Central memory CD8-positive, alpha-beta T cell (primary cell): ENCODE results near the gene PSG6.
"Not testable (repeated sequence)": the region's sequence is repeated elsewhere in the genome, so short reads cannot be mapped to it uniquely, and the experiment has no call there.

Experiments used
- ATAC-seq: fragments of 150-1000 bp; cut with Tn5 transposase; replicated peaks from 2 replicates; pipeline ENCODE4 v1.10.0; 2022; ENCODE audit warnings: mild to moderate bottlenecking, moderate FRiP score, moderate number of reproducible peaks; ENCODE audit not compliant: poor library complexity, severe bottlenecking; ENCODE audit errors: extremely low read depth
- DNase-seq, 2 donors: peaks; one replicate each; pipeline ENCODE4 v3.0.0; 2021; ENCODE audit warnings: low spot score in 2 of 2
- H3K27ac Mint-ChIP-seq: one replicate; pipeline ENCODE4 v1.8.0; 2022; ENCODE audit warnings: low read depth, mild to moderate bottlenecking, moderate library complexity, mixed read lengths
- H3K27me3 Mint-ChIP-seq: one replicate; pipeline ENCODE4 v1.8.0; 2022; ENCODE audit warnings: mixed read lengths
- H3K36me3 Mint-ChIP-seq: one replicate; pipeline ENCODE4 v1.8.0; 2022; ENCODE audit warnings: mild to moderate bottlenecking, moderate library complexity, mixed read lengths; ENCODE audit not compliant: insufficient read depth
- H3K4me1 Mint-ChIP-seq: one replicate; pipeline ENCODE4 v1.8.0; 2022; ENCODE audit warnings: mixed read lengths
- H3K4me3 Mint-ChIP-seq: one replicate; pipeline ENCODE4 v1.8.0; 2022; ENCODE audit warnings: mild to moderate bottlenecking, moderate library complexity, mixed read lengths
- H3K9me3 Mint-ChIP-seq: one replicate; pipeline ENCODE4 v1.8.0; 2022; ENCODE audit warnings: mixed read lengths

PSG6 gene

DNA sequence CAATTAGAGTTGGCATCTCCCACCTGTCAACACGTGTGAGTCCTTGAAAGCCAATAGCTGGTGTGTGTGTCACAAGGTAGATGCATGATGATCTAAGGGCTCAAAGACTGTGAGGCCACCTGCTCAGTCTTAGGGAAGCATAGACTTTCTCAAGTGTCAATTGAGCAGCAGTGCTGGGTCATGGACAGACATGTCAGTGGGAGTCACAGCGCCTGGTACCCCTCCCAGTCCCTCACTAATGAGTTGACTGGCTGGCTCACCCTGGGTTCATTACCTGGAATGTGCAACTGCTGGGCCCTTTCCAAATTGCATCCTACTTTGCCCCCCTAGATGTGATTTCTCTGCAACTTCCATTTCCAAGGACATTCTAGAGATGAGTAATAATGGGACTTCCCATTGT is 9.1 kb upstream of the PSG6 start:
- Mint-ChIP-seq H3K36me3 (no peaks in the 10 kb centered on the region), H3K9me3 (no peaks in the 10 kb centered on the region), H3K4me1 (no peaks in the 10 kb centered on the region), H3K4me3 (no peak overlapping the region), H3K27me3 (peaks cover 49% of the 10 kb centered on the region), H3K27ac (no peak overlapping the region)
- no peak for DNase-seq
- ATAC-seq = no peak

DNA sequence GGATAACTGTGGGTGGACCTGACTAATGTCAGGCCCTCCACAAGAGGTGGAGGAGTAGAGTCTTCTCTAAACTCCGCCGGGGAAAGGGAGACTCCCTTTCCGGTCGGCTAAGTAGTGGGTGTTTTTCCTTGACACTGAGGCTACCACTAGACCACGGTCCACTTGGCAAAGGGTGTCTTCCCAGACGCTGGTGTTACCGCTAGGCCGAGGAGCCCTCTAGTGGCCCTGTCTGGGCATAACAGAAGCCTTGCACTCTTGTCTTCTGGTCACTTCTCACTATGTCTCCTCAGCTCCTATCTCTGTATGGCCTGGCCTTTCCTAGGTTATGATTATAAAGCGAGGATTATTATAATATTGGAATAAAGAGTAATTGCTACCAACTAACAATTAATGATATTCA is 5.4 kb upstream of the PSG6 start:
- H3K36me3 Mint-ChIP-seq, ATAC-seq, H3K4me3 Mint-ChIP-seq, H3K4me1 Mint-ChIP-seq, H3K27ac Mint-ChIP-seq, H3K9me3 Mint-ChIP-seq, DNase-seq: not testable (repeated sequence)
- H3K27me3 Mint-ChIP-seq = peaks cover 65% of the 10 kb centered on the region

DNA sequence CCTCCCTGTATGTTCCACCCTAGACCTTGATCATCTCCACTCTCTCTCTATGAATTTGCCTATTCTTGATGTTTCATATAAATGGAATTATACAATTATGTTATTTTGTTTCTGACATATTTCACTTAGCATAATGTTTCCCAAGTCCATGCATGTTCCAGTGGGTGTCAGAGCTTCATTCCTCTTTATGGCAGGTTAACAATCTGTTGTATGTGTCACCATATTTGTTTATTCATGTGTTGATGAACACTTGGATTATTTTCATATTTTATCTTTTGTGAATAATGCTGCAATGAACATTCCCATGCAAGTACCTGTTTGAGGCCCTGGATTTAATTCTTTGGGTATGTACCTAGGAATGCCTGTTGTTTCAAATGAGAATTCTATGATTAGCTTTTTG is 3.3 kb upstream of the PSG6 start:
- H3K27ac Mint-ChIP-seq, H3K36me3 Mint-ChIP-seq, DNase-seq, ATAC-seq, H3K9me3 Mint-ChIP-seq, H3K4me3 Mint-ChIP-seq, H3K4me1 Mint-ChIP-seq: not testable (repeated sequence)
- peaks cover 50% of the 10 kb centered on the region for H3K27me3 Mint-ChIP-seq

DNA sequence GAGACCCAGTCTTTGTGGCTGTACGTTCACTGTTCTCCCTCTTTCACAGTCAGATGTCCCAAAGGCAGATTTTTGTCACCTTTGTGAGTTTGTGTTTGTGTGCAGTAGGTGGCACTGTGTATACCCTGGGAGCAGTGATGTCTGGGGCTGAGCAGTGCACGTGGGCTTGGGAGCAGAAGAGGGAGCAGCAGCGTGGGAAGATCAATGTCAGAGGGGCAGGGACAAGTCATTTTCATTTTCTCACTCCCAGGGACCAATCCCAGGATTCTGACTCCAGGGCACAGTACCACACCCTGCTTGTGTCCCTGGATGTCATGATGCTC is 2.0 kb upstream of the PSG6 start:
- Mint-ChIP-seq H3K4me1 (no peaks in the 10 kb centered on the region), H3K27me3 (peaks cover 45% of the 10 kb centered on the region), H3K36me3 (peaks cover 2% of the 10 kb centered on the region), H3K9me3 (no peaks in the 10 kb centered on the region), H3K27ac (no peak overlapping the region), H3K4me3 (no peak overlapping the region)
- no peak for ATAC-seq
- DNase-seq = no peak

DNA sequence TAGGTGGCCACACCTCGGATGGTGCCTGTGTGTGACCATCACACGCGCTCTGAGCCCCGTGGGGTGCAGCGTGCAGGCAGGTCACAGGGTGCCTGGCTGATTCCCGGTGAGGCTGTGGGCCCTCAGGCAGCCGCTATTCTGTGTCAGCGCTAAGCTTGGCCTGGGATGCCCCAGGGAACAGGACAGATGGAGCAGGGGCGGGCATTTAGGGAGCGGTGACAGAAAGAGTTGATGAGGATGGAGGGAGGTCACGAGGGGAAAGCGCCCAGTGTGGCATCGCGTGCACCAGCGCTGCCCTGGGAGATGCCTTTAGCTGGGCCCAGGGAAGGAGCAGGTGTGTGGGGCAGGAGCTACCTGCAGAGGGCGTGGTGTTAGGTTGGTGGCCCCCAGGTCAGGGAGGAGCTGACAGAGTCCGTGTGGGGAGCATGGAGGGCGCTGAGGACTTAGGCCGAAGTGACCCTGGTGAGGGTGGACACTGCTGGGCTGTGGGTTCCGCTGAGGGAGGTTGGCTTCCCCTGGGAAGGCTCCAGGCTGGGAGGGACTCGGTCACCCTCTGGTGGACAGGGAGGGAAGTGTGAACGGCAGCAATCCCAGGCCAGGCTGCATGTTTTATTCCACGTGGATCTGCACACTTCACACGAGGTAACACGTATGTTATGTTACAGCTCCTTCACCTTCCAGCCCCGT is 1.5 kb upstream of the PSG6 start:
- H3K27me3 Mint-ChIP-seq = peaks cover 45% of the 10 kb centered on the region
- not testable (repeated sequence) for H3K4me3 Mint-ChIP-seq, H3K36me3 Mint-ChIP-seq, H3K4me1 Mint-ChIP-seq, DNase-seq, ATAC-seq, H3K27ac Mint-ChIP-seq, H3K9me3 Mint-ChIP-seq

DNA sequence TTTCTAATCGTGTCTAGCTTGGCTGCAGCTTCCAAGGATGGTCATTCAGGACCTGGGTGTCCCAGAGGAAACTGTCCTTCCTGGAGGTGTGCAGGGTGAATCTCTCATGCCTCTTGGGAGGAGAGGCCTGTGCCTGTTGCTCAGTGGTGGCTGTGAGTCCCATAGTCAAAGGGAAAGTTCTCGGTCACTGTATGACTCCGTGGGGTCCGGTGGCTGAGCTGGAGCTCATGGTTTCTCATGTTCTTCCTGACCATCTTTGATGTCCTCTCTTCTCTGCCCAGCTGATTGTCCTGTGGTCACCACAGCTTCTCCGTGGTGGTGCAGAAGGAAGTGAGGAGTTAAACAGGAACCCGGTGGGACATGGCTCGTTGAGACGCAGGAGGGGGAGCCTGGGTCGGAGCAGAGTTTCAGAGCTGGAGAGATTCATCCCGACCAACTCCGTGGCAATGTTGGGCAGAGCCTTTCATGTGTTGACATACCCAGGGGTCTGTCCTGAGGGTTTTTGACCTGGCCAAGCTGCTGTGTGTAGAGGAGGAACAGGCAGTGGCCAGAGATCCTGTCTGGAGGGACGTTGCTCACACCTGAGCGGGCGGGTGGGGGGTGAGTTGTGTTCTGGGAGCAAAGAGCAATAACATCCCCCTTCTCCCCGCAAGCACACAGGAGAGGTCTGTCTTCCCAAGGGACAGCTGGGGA is 829 bp upstream of the PSG6 start:
- not testable (repeated sequence) for H3K4me3 Mint-ChIP-seq, H3K27ac Mint-ChIP-seq

DNA sequence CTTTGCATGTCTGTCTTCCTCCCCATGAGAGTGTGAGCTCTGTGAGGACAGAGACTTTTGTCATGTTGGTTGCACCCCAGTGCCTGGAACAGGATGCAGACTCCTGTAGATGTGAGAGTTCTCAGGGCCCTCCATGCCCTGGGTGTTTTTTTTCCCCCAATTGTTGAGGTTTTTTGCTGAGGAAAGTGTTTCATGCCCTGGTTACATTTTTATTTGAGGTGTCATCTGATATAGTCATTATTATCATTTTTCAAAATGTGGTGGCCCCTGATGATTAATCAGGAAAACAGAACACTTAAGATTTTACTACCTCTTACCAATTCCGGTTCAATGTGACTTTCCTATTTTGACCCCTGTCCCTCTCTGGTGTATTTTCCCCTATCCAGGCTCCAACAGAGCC is 763 bp downstream of the PSG6 start:
- H3K27ac Mint-ChIP-seq, H3K36me3 Mint-ChIP-seq, H3K4me1 Mint-ChIP-seq, DNase-seq, H3K9me3 Mint-ChIP-seq, H3K4me3 Mint-ChIP-seq, ATAC-seq: not testable (repeated sequence)
- peaks cover 33% of the 10 kb centered on the region for H3K27me3 Mint-ChIP-seq

More for the DNA sequence above, 829 bp upstream of the PSG6 start:
- H3K27me3 Mint-ChIP-seq = peaks cover 45% of the 10 kb centered on the region
- not testable (repeated sequence) for H3K4me1 Mint-ChIP-seq, H3K36me3 Mint-ChIP-seq, DNase-seq, ATAC-seq, H3K9me3 Mint-ChIP-seq

DNA sequence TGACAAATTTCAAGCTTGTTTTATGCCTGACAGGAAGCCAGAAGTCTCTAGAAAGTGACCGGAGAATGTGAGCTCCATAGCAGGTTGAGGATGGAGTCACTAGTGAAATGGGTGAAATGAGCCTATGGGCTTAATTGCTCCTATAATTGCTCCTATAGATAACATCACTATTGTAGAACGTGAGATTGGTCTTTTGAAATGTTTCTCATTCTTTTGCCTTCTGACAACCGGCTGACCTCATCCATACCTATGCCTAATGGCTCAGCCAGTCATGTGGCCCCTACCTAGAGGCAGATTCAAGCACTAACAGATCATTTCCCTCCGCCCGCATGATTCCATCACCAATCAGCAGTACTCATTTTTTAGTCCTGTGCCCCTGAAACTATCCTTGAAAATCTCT is 4.2 kb downstream of the PSG6 start:
- not testable (repeated sequence) for ATAC-seq, H3K4me1 Mint-ChIP-seq

DNA sequence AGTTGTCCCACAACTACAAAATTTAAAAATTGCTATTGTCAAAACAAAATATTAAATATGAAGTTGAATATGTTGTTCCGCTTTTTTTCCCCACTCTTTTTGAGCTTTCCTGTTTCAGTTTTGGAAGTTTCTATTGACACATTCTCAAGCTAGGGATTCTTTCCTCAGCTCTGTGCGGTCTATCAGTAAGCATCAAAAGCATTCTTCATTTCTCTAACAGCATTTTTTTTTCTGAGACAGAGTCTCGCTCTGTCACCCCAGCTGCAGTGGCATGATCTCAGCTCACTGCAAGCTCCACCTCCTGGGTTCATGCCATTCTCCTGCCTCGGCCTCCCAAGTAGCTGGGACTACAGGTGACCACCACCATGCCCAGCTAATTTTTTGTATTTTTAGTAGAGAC is 4.8 kb downstream of the PSG6 start:
- not testable (repeated sequence) for ATAC-seq, H3K27ac Mint-ChIP-seq, H3K9me3 Mint-ChIP-seq, H3K4me1 Mint-ChIP-seq, DNase-seq, H3K36me3 Mint-ChIP-seq, H3K4me3 Mint-ChIP-seq
- H3K27me3 Mint-ChIP-seq = peaks cover 27% of the 10 kb centered on the region

More for the DNA sequence above, 4.2 kb downstream of the PSG6 start:
- H3K4me3 Mint-ChIP-seq, DNase-seq, H3K9me3 Mint-ChIP-seq, H3K27ac Mint-ChIP-seq, H3K36me3 Mint-ChIP-seq: not testable (repeated sequence)
- peaks cover 27% of the 10 kb centered on the region for H3K27me3 Mint-ChIP-seq

DNA sequence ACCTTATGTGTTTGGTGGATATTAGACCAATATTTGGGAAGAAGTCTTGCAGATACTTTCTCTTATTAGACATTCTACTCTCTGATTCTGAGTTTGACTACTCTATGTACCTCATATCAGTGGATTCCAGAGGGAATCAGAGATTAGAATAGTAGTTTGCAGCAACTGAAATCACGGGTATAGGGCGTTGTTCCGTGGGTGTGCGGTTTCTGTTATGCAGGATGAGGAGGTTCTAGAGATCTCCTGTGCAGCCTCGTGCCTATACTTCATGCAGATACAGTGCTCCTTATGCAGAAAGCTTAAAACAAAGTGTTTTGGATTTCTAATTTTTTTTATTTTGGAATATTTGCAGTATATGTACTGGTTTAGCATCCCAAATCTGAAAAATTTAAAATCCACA is 6.0 kb downstream of the PSG6 start:
- H3K9me3 Mint-ChIP-seq, H3K27ac Mint-ChIP-seq, ATAC-seq, H3K36me3 Mint-ChIP-seq, DNase-seq, H3K4me1 Mint-ChIP-seq, H3K4me3 Mint-ChIP-seq: not testable (repeated sequence)
- peaks cover 36% of the 10 kb centered on the region for H3K27me3 Mint-ChIP-seq

DNA sequence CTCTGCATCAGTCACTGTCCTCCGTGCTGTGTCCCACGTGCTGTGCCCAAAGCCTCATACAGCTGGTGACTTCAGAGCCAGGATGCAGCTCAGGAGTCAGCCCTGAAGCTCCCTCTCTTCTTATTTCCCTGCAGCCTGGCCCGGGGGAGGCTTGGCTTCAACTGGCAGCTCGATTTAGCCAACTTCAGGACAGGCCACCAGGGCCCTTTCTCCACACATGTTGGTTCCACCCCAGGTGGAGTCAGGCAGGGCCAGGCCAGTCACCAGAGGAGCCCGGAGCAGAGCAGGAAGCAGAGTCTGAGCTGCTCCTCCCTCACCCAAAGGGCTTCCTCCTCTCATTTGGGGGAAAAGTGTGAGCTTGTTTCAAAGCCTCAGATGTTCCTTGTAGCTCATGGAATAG is 11.5 kb downstream of the PSG6 start:
- ATAC-seq, H3K4me3 Mint-ChIP-seq, H3K27ac Mint-ChIP-seq, H3K36me3 Mint-ChIP-seq, H3K9me3 Mint-ChIP-seq, DNase-seq, H3K4me1 Mint-ChIP-seq: not testable (repeated sequence)
- H3K27me3 Mint-ChIP-seq = peaks cover 56% of the 10 kb centered on the region

DNA sequence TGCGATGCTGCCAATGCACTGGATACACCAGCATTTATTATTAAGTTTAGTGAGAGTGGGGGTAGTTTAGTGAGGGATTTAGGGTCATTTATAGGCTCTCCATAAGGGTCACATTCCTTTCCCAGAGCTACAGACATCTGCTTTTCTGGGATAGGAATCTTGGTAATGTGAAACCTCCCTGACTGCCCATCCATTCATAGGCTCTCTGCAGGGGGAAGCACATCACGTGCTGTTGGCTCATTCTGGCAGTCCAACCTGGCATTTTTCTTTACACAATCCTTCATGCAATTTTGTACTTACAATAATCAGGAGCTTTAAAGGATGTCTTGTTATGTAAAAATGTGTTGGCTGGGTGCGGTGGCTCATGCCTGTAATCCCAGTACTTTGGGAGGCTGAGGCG is 17.1 kb downstream of the PSG6 start:
- not testable (repeated sequence) for H3K4me1 Mint-ChIP-seq, H3K4me3 Mint-ChIP-seq, DNase-seq, H3K9me3 Mint-ChIP-seq, H3K27ac Mint-ChIP-seq, ATAC-seq, H3K36me3 Mint-ChIP-seq
- peaks cover 70% of the 10 kb centered on the region for H3K27me3 Mint-ChIP-seq

DNA sequence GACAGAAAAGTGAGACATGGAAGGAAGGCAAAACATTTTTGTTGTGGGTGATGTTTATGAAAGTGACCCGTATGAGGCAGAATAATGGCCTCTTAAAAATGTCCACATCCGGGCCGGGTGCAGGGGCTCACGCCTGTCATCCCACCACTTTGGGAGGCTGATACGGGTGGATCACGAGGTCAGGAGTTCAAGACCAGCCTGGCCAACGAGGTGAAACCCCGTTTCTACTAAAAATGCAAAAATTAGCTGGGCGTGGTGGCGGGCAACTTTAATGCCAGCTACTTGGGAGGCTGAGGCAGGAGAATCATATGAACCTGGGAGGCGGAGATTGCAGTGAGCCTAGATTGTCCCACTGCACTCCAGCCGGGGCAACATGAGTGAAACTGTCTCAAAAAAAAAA is 18.0 kb downstream of the PSG6 start:
- H3K9me3 Mint-ChIP-seq, H3K4me3 Mint-ChIP-seq, H3K36me3 Mint-ChIP-seq, H3K27ac Mint-ChIP-seq, ATAC-seq, DNase-seq, H3K4me1 Mint-ChIP-seq: not testable (repeated sequence)
- H3K27me3 Mint-ChIP-seq = peaks cover 70% of the 10 kb centered on the region
